ENCODE data around the gene AGBL1.

AGBL1 gene

GRCh38 chr15:86711476-86711875 is 631.8 kb downstream of the AGBL1 start:
- Mint-ChIP-seq H3K27me3 (ENCODE audit: low read depth, poor library complexity) (peaks cover 7% of the 10 kb centered on the region), H3K36me3 (ENCODE audit: low read depth) (no peaks in the 10 kb centered on the region), H3K9me3 (no peaks in the 10 kb centered on the region), H3K27ac (no peak overlapping the region), H3K4me3 (no peak overlapping the region), H3K4me1 (no peaks in the 10 kb centered on the region)
- no peak for TF ChIP-seq CTCF (IDR thresholded peaks at IDR 0.05)
- no peak for DNase-seq

GRCh38 chr15:86714241-86714640 is 634.6 kb downstream of the AGBL1 start:
- no peaks in the 10 kb centered on the region for H3K4me1 Mint-ChIP-seq

DNA sequence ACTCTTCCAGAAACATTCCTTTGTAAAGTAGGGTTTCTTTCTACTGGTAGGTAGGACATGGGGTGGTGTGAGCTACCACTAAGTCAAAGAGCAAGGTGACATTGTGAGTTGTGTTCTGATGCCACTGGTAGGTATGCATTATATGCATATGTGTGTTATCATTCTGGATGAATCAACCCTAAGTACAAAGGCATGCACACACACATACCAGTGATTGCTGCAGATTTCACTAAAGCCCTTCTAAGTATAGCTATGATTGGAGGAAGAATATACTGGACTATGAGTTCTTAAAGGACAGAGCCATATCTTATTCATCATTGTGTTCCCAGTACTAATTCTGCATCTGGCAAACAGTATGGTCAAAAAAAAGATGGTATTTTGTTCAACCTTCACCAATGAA is 646.0 kb downstream of the AGBL1 start:
- TF ChIP-seq CTCF (IDR thresholded peaks at IDR 0.05) = no peak
- peaks cover 8% of the 10 kb centered on the region for H3K27me3 Mint-ChIP-seq (ENCODE audit: low read depth, poor library complexity)
- DNase-seq = no peak
- no peak overlapping the region for H3K4me3 Mint-ChIP-seq
- no peaks in the 10 kb centered on the region for H3K4me1 Mint-ChIP-seq
- H3K27ac Mint-ChIP-seq = no peak overlapping the region
- no peaks in the 10 kb centered on the region for H3K9me3 Mint-ChIP-seq
- no peaks in the 10 kb centered on the region for H3K36me3 Mint-ChIP-seq (ENCODE audit: low read depth)

More at GRCh38 chr15:86714241-86714640, 634.6 kb downstream of the AGBL1 start:
- Mint-ChIP-seq H3K27ac (no peak overlapping the region), H3K4me3 (no peak overlapping the region), H3K9me3 (no peaks in the 10 kb centered on the region), H3K27me3 (ENCODE audit: low read depth, poor library complexity) (no peaks in the 10 kb centered on the region), H3K36me3 (ENCODE audit: low read depth) (no peaks in the 10 kb centered on the region)
- TF ChIP-seq CTCF (IDR thresholded peaks at IDR 0.05) = no peak
- no peak for DNase-seq

DNA sequence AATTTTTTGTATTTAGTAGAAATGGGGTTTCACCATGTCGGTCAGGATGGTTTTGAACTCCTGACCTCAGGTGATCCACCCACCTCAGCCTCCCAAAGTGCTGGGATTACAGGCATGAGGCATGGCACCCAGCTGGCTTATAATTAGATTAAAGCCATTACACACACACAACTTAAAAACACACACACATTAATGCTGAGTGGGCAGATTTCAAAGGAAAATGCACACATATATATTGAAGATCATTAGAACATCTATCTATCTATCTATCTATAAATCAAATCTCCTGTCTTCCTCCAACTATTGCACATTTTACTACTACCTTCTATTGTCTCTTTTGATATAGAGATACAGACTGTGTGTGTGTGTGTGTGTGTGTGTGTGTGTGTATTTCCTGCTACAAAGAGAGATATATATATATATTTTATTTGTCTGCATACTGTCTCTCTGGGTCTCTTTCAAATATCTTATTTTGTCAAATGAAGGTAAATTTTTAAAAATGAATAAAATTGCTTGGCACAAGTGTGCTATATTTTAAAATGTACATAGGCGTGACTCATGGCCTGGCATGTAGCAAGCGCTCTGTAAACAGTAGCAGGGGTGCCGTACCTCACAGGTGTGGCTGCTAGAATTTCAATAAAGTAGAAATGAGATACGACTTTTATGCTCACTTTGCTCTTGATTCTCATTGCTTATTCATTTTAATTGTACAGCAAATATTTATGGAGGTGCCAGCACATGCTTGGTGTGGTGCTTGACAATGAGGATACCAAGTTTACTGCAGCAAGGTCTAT is 655.8 kb downstream of the AGBL1 start:
- Mint-ChIP-seq H3K4me3 (no peak overlapping the region), H3K4me1 (peaks cover 16% of the 10 kb centered on the region), H3K27ac (no peak overlapping the region), H3K36me3 (ENCODE audit: low read depth) (no peaks in the 10 kb centered on the region), H3K27me3 (ENCODE audit: low read depth, poor library complexity) (no peaks in the 10 kb centered on the region), H3K9me3 (peaks cover 11% of the 10 kb centered on the region)
- DNase-seq = no peak
- no peak for TF ChIP-seq CTCF (IDR thresholded peaks at IDR 0.05)

GRCh38 chr15:86741917-86742316 is 662.2 kb downstream of the AGBL1 start:
- Mint-ChIP-seq H3K27me3 (ENCODE audit: low read depth, poor library complexity) (no peaks in the 10 kb centered on the region), H3K36me3 (ENCODE audit: low read depth) (no peaks in the 10 kb centered on the region), H3K4me1 (peaks cover 41% of the 10 kb centered on the region), H3K27ac (no peak overlapping the region), H3K9me3 (peaks cover 11% of the 10 kb centered on the region), H3K4me3 (no peak overlapping the region)
- no peak for TF ChIP-seq CTCF (IDR thresholded peaks at IDR 0.05)
- DNase-seq = no peak

Measured in nephron progenitor cell (in vitro differentiated cells).